IMR-90 (cell line): ENCODE data around the gene SCLY. TPM values are rescaled to one million over a fixed set of nuclear protein-coding genes. Genes with fewer than 3 reads are reported as not detected.

Experiments
- BHLHE40 ChIP-seq: fragments of 150-350 bp; IDR thresholded peaks from 2 replicates; pipeline ENCODE4 v1.6.1; 2016; ENCODE audit warnings: mild to moderate bottlenecking, low read depth, low read length
- CEBPB ChIP-seq: IDR thresholded peaks from 2 replicates; pipeline ENCODE4 v1.6.1; 2012; ENCODE audit warnings: low read depth, low read length, improper control_type of control experiment
- NFE2L2 ChIP-seq: fragments of 150-350 bp; IDR thresholded peaks from 2 replicates; pipeline ENCODE4 v1.6.1; 2016; ENCODE audit warnings: low read depth, mild to moderate bottlenecking, low read length
- RCOR1 ChIP-seq: IDR thresholded peaks from 2 replicates; pipeline ENCODE4 v1.6.1; 2012; ENCODE audit warnings: mild to moderate bottlenecking, low read length, improper control_type of control experiment; ENCODE audit not compliant: insufficient replicate concordance
- polyA plus RNA-seq, 3 experiments: library from polyadenylated mRNA; depleted of rRNA; stranded (reverse); fragments of >200 nt; gene quantifications; 2 replicates each; pipeline ENCODE4 v1.2.3, GENCODE V29; 2012; ENCODE audit warnings: low replicate concordance in 1 of 3
- total RNA-seq: library from RNA; depleted of rRNA; stranded (reverse); fragments of >200 nt; gene quantifications from 2 replicates; pipeline ENCODE4 v1.2.3, GENCODE V29; 2012
- TF ChIP-seq, protein P1 (sequence below): fragments of 150-350 bp; IDR thresholded peaks from 2 replicates; pipeline ENCODE4 v1.6.1; 2016; ENCODE audit warnings: low read depth, mild to moderate bottlenecking, low read length, moderate library complexity, borderline replicate concordance

The SCLY gene
- total and polyA plus RNA-seq, 2 of the 4 experiments (the other 2 are of a cell fraction), result 8.6 to 10.5 TPM

DNA sequence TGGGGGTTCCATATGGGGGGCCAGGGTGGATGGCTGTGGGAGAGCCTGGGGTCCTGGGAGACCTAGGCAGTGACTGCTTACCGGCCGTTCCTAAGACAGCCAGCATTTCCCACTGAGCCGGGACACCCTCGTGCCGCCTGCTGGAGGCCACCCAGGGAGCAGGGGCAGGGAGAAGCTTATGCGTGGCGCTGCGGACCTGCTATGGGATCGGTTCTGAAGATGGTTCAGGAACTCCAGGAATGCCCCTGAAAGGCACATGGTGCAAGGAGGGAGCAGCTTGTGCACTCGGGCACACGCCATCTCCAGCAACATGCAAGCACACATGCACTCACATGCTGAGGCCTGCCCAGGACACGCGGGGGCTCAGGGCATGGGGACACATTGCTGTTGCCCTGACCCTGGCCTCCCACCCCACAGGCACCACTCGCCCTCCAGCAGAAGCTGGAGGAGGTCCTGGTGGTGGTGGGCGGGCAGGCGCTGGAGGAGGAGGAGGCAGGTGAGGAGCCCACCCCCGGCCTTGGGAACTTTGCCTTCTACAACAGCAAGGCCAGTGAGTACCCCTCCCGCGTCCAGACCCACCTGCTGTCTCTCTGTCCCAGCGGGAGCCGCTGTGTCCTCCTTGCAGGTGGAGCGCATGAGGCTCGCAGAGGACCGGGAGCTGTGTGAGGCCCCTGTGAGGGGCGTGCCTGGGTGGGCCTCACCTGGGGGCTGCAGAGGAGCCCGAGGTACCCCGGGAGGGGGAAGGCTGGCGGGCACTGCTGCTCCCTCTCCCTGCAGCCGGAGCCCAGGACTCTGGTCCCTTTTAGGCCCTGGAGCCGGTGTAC lies 81.8 kb downstream of the SCLY start (continued):
- TF ChIP-seq RCOR1, result no peak
- TF ChIP-seq NFE2L2, result no peak
- no peak for TF ChIP-seq CEBPB
- no peak for TF ChIP-seq BHLHE40
- TF ChIP-seq, protein P1, sequence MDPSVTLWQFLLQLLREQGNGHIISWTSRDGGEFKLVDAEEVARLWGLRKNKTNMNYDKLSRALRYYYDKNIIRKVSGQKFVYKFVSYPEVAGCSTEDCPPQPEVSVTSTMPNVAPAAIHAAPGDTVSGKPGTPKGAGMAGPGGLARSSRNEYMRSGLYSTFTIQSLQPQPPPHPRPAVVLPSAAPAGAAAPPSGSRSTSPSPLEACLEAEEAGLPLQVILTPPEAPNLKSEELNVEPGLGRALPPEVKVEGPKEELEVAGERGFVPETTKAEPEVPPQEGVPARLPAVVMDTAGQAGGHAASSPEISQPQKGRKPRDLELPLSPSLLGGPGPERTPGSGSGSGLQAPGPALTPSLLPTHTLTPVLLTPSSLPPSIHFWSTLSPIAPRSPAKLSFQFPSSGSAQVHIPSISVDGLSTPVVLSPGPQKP, result no peak
